DOHH2 (cell line): ENCODE measurements around the gene ZNF862.

Source experiments
- H3F3A ChIP-seq: fragments of 200-600 bp; sonication (generic), shearing (Covaris generic); 2 replicates; pipeline ENCODE4 v1.6.0; 2016; ENCODE audit warnings: antibody characterized with exemption, mild to moderate bottlenecking; ENCODE audit not compliant: control insufficient read depth, insufficient read depth
- H3K27ac ChIP-seq: fragments of 200-600 bp; sonication (generic); 2 replicates; pipeline ENCODE4 v1.5.1; 2014; ENCODE audit warnings: low read depth, mild to moderate bottlenecking, low read length, moderate library complexity
- H3K27me3 ChIP-seq: fragments of 200-600 bp; sonication (generic); 2 replicates; pipeline ENCODE4 v1.6.1; 2014; ENCODE audit warnings: mild to moderate bottlenecking, low read length, mixed read lengths; ENCODE audit not compliant: control insufficient read depth
- H3K36me3 ChIP-seq: fragments of 200-600 bp; sonication (generic); 2 replicates; pipeline ENCODE4 v1.6.1; 2014; ENCODE audit warnings: mild to moderate bottlenecking, low read length, moderate library complexity, mixed read lengths; ENCODE audit not compliant: control insufficient read depth
- H3K4me1 ChIP-seq: fragments of 200-600 bp; sonication (generic); 2 replicates; pipeline ENCODE4 v1.6.1; 2014; ENCODE audit warnings: mild to moderate bottlenecking, low read length, mixed read lengths; ENCODE audit not compliant: control insufficient read depth
- H3K4me2 ChIP-seq: fragments of 200-600 bp; sonication (generic); 2 replicates; pipeline ENCODE4 v1.6.0; 2014; ENCODE audit warnings: mild to moderate bottlenecking, low read length, moderate library complexity
- H3K4me3 ChIP-seq: fragments of 200-600 bp; sonication (generic); 2 replicates; pipeline ENCODE4 v1.5.1; 2014; ENCODE audit warnings: mild to moderate bottlenecking, low read length, mixed read lengths
- H3K79me2 ChIP-seq: fragments of 200-600 bp; sonication (generic); 2 replicates; pipeline ENCODE4 v1.6.1; 2014; ENCODE audit warnings: mild to moderate bottlenecking, low read length, mixed read lengths; ENCODE audit not compliant: control insufficient read depth
- H3K9me2 ChIP-seq: fragments of 200-600 bp; sonication (generic); replicated peaks from 2 replicates; pipeline ENCODE4 v1.6.1; 2014; ENCODE audit warnings: mild to moderate bottlenecking, low read length, mixed read lengths; ENCODE audit not compliant: control insufficient read depth
- H3K9me3 ChIP-seq: fragments of 200-600 bp; sonication (generic); 2 replicates; pipeline ENCODE4 v1.6.1; 2014; ENCODE audit warnings: antibody characterized with exemption, low read length, mixed read lengths; ENCODE audit not compliant: control insufficient read depth, insufficient read depth
- H4K20me1 ChIP-seq: fragments of 200-600 bp; sonication (generic); 2 replicates; pipeline ENCODE4 v1.6.0; 2014; ENCODE audit warnings: low read depth, mild to moderate bottlenecking, antibody characterized with exemption, low read length, moderate library complexity; ENCODE audit not compliant: control insufficient read depth, insufficient read depth
- CTCF ChIP-seq: fragments of 200-600 bp; sonication (generic); IDR thresholded peaks from one replicate; pipeline ENCODE4 v1.5.1; 2014; ENCODE audit warnings: antibody characterized with exemption, mild to moderate bottlenecking, low read depth, low read length; ENCODE audit not compliant: poor library complexity, severe bottlenecking
- EZH2phosphoT487 ChIP-seq: fragments of 200-600 bp; sonication (generic); IDR thresholded peaks from 2 replicates; pipeline ENCODE4 v1.6.1; 2017; ENCODE audit warnings: borderline replicate concordance, mild to moderate bottlenecking, antibody characterized with exemption, low read length, moderate library complexity, mixed read lengths

The ZNF862 gene

DNA sequence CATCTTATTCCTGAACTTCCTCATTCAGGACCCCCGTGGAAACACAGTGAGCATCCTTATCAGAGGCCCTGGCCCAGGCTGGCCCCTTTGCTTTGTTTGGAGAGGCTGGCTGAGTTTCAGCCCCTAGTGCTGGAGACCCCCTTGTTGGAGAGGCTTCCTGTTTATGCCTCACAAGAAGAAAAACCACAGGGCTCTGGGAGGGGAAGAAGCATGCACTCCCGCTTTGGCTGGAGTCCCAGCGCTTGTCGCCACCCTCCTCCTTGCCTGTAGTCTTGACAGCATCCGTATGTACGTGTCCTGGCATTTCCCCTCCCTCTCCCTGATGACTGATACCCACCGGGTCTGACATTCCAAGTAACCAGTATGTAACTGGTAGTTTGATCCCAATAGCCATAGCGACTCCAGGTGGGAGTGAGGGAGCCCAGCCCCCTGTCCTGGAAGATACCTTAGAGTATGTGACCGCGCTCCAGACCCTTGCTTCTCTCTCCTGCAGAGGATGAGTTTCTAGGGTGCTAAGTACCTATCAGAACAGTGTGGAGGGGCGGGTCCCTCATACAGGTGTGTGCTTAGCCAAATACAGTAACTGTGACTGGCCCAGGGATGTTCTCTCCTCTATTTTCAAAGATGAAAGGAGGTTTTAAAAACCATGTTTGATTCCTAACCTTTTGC, 28.7 kb downstream of the ZNF862 start:
- H3K9me2 ChIP-seq = no peaks in the 10 kb centered on the region
- H3K27ac ChIP-seq = no peak overlapping the region
- no peaks in the 10 kb centered on the region for H3K9me3 ChIP-seq
- peaks cover 19% of the 10 kb centered on the region for H3K4me1 ChIP-seq
- TF ChIP-seq CTCF (no peak), EZH2phosphoT487 (no peak)
- H4K20me1 ChIP-seq = peaks cover 2% of the 10 kb centered on the region; the same call in 1 of the 2 replicates
- H3F3A ChIP-seq = peaks cover 5% of the 10 kb centered on the region; the same call in 1 of the 2 replicates
- no peaks in the 10 kb centered on the region for H3K27me3 ChIP-seq
- H3K79me2 ChIP-seq = no peaks in the 10 kb centered on the region
- H3K4me2 ChIP-seq = no peak overlapping the region
- peaks cover 9% of the 10 kb centered on the region for H3K36me3 ChIP-seq
- H3K4me3 ChIP-seq = no peak overlapping the region

- Histone ChIP-seq H3K79me2 (peaks cover 8% of the 10 kb centered on the region), H3K27me3 (no peaks in the 10 kb centered on the region), H3F3A (peaks cover 10% of the 10 kb centered on the region; the same call in 1 of the 2 replicates), H3K36me3 (peaks cover 9% of the 10 kb centered on the region), H3K4me3 (no peak overlapping the region), H3K9me3 (no peaks in the 10 kb centered on the region), H3K4me1 (peaks cover 30% of the 10 kb centered on the region), H3K9me2 (no peaks in the 10 kb centered on the region), H3K4me2 (no peak overlapping the region), H3K27ac (no peak overlapping the region), H4K20me1 (peaks cover 2% of the 10 kb centered on the region; the same call in 1 of the 2 replicates)
- TF ChIP-seq EZH2phosphoT487 (no peak), CTCF (no peak)
These were observed 29.8 kb downstream of the ZNF862 start for GRCh38 chr7:149867762-149868622.

DNA sequence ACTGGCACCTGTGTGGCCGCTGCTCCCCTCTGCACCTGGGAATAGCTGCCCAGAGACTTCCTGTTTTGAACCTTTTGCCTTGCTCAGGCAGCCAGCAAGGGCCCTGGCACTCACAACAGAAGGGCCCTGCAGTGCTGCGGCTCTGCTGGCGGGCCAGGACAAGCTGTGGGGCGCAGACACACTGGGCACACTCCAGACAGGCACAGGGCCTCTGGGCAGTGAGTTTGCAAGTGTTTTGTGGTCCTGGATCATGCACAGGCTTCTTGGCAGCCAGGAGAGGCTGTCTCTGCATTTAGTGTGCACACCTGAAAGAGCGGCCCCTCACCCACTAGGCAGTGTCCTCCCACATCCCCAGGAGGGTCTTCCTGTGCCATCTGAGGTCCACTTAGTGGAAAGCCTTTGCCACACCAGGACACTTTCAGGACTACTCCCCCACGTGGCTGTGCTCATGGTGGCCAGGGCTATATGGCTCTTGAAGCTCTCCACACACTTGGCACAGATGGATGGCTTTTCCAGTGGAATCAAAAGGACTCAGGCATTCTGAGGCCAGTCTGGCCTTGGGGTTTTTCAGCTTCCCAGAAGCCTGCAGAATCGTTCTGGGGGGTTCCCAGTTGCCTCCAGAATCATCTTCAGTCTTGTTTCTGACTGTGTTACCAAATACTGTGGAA, 30.6 kb downstream of the ZNF862 start:
- Histone ChIP-seq H3K9me2 (no peaks in the 10 kb centered on the region), H3K4me1 (peaks cover 32% of the 10 kb centered on the region), H4K20me1 (peaks cover 2% of the 10 kb centered on the region; the same call in 1 of the 2 replicates), H3K4me3 (no peak overlapping the region), H3K27ac (no peak overlapping the region), H3K79me2 (peaks cover 10% of the 10 kb centered on the region), H3K27me3 (no peaks in the 10 kb centered on the region), H3K4me2 (no peak overlapping the region), H3F3A (peaks cover 10% of the 10 kb centered on the region; the same call in 1 of the 2 replicates), H3K36me3 (peaks cover 9% of the 10 kb centered on the region), H3K9me3 (no peaks in the 10 kb centered on the region)
- no peak for TF ChIP-seq CTCF
- TF ChIP-seq EZH2phosphoT487 = no peak
